H1 (cell line): ENCODE data around the gene MYO1G. TPM values are rescaled to one million over a fixed set of nuclear protein-coding genes. Genes with fewer than 3 reads are reported as not detected.

ENCODE experiments used
- CTCF ChIA-PET: fragments of 300-600 bp; sonication (Branson Sonifier 250); formaldehyde crosslinking; loops from one replicate; lab custom pipeline; 2021; ENCODE audit not compliant: partially characterized antibody; lab: Charles Lee
- POLR2A ChIA-PET: fragments of 300-600 bp; sonication (Branson Sonifier 250); formaldehyde crosslinking; loops from one replicate; lab custom pipeline; 2021; ENCODE audit warnings: inconsistent platforms; ENCODE audit not compliant: partially characterized antibody; lab: Charles Lee
- DNase-seq, 2 experiments: peaks; one replicate each; pipeline versions ENCODE4 v3.0.0 to v3.0.0-alpha.2; 2010 to 2022; ENCODE audit warnings: low spot score in 2 of 2, low read depth in 1 of 2, mixed read lengths in 1 of 2
- FAIRE-seq: peaks from 2 replicates; lab custom pipeline; 2011; peaks lifted over from hg19 to GRCh38; lab: Jason Lieb, UNC
- H2AFZ ChIP-seq: 2 replicates; pipeline ENCODE4 v1.8.1; 2012; ENCODE audit warnings: low read length, inconsistent platforms
- H2AK5ac ChIP-seq: 2 replicates; pipeline ENCODE4 v1.6.1; 2013; ENCODE audit warnings: low read depth, low read length
- H2BK120ac ChIP-seq: replicated peaks from 2 replicates; pipeline ENCODE3; 2013; ENCODE audit warnings: low read depth, low read length, inconsistent platforms
- H2BK12ac ChIP-seq: 2 replicates; pipeline ENCODE4 v1.6.1; 2013; ENCODE audit warnings: low read depth, low read length
- H2BK15ac ChIP-seq: 2 replicates; pipeline ENCODE4 v1.6.1; 2013; ENCODE audit warnings: low read length
- H2BK20ac ChIP-seq: 2 replicates; pipeline ENCODE4 v1.6.1; 2013; ENCODE audit warnings: low read length
- H2BK5ac ChIP-seq: 2 replicates; pipeline ENCODE4 v1.6.1; 2013; ENCODE audit warnings: low read depth, low read length
- H3K14ac ChIP-seq: 2 replicates; pipeline ENCODE4 v1.6.1; 2013; ENCODE audit warnings: inconsistent platforms; ENCODE audit not compliant: insufficient read length
- H3K18ac ChIP-seq: 2 replicates; pipeline ENCODE4 v1.6.1; 2013; ENCODE audit warnings: low read length; ENCODE audit errors: extremely low read depth
- H3K23ac ChIP-seq: 2 replicates; pipeline ENCODE4 v1.6.1; 2013; ENCODE audit warnings: inconsistent platforms; ENCODE audit not compliant: insufficient read length
- H3K23me2 ChIP-seq: 2 replicates; pipeline ENCODE4 v1.6.1; 2013; ENCODE audit warnings: low read depth, low read length
- H3K27ac ChIP-seq: 2 replicates; pipeline ENCODE4 v1.6.1; 2011; ENCODE audit warnings: low read depth, low read length, inconsistent platforms
- H3K27me3 ChIP-seq, 4 experiments: replicated peaks in 1 of 4; 1 replicate in 1 of 4; 2 replicates in 3 of 4; pipeline versions ENCODE4 v1.6.1 to v1.8.1; 2011 to 2013; ENCODE audit warnings: low read length in 3 of 4, mild to moderate bottlenecking in 3 of 4, inconsistent platforms in 2 of 4, mixed read lengths in 2 of 4, moderate library complexity in 1 of 4; ENCODE audit not compliant: control insufficient read depth in 3 of 4, insufficient read depth in 3 of 4; ENCODE audit errors: extremely low read depth in 1 of 4
- H3K36me3 ChIP-seq, 4 experiments: 2 replicates each; pipeline versions ENCODE4 v1.6.1 to v1.8.1; 2011 to 2013; ENCODE audit warnings: mild to moderate bottlenecking in 4 of 4, low read length in 3 of 4, moderate library complexity in 2 of 4, control low read depth in 1 of 4, inconsistent platforms in 1 of 4; ENCODE audit not compliant: insufficient read depth in 4 of 4, control insufficient read depth in 2 of 4
- H3K4ac ChIP-seq: replicated peaks from 2 replicates; pipeline ENCODE3; 2013; ENCODE audit warnings: low read length, low read depth, mixed read lengths, inconsistent platforms; ENCODE audit not compliant: insufficient read length
- H3K4me1 ChIP-seq, 4 experiments: replicated peaks in 1 of 4; 1 replicate in 1 of 4; 2 replicates in 3 of 4; pipeline versions ENCODE4 v1.6.1 to v1.8.1; 2011 to 2013; ENCODE audit warnings: low read length in 3 of 4, inconsistent platforms in 2 of 4, mixed read lengths in 1 of 4; ENCODE audit not compliant: insufficient read depth in 4 of 4, control insufficient read depth in 3 of 4
- H3K4me2 ChIP-seq, 2 experiments: 2 replicates each; pipeline versions ENCODE4 v1.6.1 to v1.8.1; 2011 to 2013; ENCODE audit warnings: low read depth in 2 of 2, low read length in 2 of 2, control low read depth in 1 of 2, inconsistent platforms in 1 of 2, mild to moderate bottlenecking in 1 of 2; ENCODE audit not compliant: insufficient read depth in 1 of 2
- H3K4me3 ChIP-seq, 4 experiments: fragments of 200-600, 300-600 bp in 1 of 4; sonication (generic), shearing (Covaris generic), sonication (Bioruptor Twin) in 1 of 4; 2 replicates each; pipeline versions ENCODE4 v1.5.1 to v1.8.1; 2011 to 2016; ENCODE audit warnings: low read length in 4 of 4, low read depth in 3 of 4, control low read depth in 2 of 4, inconsistent platforms in 2 of 4, mild to moderate bottlenecking in 2 of 4, mixed read lengths in 1 of 4, moderate library complexity in 1 of 4; ENCODE audit not compliant: insufficient read depth in 2 of 4; ENCODE audit errors: extremely low read depth in 1 of 4
- H3K56ac ChIP-seq: replicated peaks from 2 replicates; pipeline ENCODE3; 2013; ENCODE audit warnings: low read depth, mild to moderate bottlenecking, mixed read lengths, low read length, inconsistent platforms; ENCODE audit not compliant: insufficient read length
- H3K79me1 ChIP-seq: 2 replicates; pipeline ENCODE4 v1.6.1; 2013; ENCODE audit warnings: low read depth, low read length, control low read depth
- H3K79me2 ChIP-seq, 2 experiments: 2 replicates each; pipeline versions ENCODE4 v1.6.1 to v1.8.1; 2012 to 2013; ENCODE audit warnings: low read length in 2 of 2, mild to moderate bottlenecking in 2 of 2, inconsistent platforms in 1 of 2; ENCODE audit not compliant: insufficient read depth in 2 of 2, control insufficient read depth in 1 of 2
- H3K9ac ChIP-seq, 4 experiments: replicated peaks in 1 of 4; 1 replicate in 1 of 4; 2 replicates in 3 of 4; pipeline versions ENCODE4 v1.6.1 to v1.8.1; 2011 to 2013; ENCODE audit warnings: low read depth in 3 of 4, low read length in 3 of 4, control low read depth in 2 of 4, mild to moderate bottlenecking in 2 of 4, moderate library complexity in 2 of 4, inconsistent platforms in 1 of 4; ENCODE audit errors: extremely low read depth in 1 of 4
- H3K9me3 ChIP-seq, 2 experiments: 2 replicates each; pipeline versions ENCODE4 v1.6.1 to v1.8.1; 2012 to 2013; ENCODE audit warnings: mild to moderate bottlenecking in 2 of 2, moderate library complexity in 2 of 2, control low read depth in 1 of 2, inconsistent platforms in 1 of 2, low read depth in 1 of 2, low read length in 1 of 2, mixed read lengths in 1 of 2; ENCODE audit not compliant: insufficient read depth in 2 of 2
- H4K20me1 ChIP-seq, 2 experiments: replicated peaks in 1 of 2; 2 replicates each; pipeline versions ENCODE3 to v1.8.1; 2011 to 2013; ENCODE audit warnings: inconsistent platforms in 2 of 2, low read length in 2 of 2, mild to moderate bottlenecking in 1 of 2; ENCODE audit not compliant: insufficient read depth in 2 of 2, control insufficient read depth in 1 of 2
- H4K5ac ChIP-seq: 2 replicates; pipeline ENCODE4 v1.6.1; 2013; ENCODE audit warnings: low read length, low read depth, mixed read lengths, inconsistent platforms; ENCODE audit not compliant: insufficient read length
- H4K8ac ChIP-seq: 2 replicates; pipeline ENCODE4 v1.8.0; 2013; ENCODE audit warnings: mild to moderate bottlenecking, moderate library complexity, low read length, inconsistent platforms; ENCODE audit not compliant: insufficient read depth; ENCODE audit errors: extremely low read depth
- H4K91ac ChIP-seq: replicated peaks from 2 replicates; pipeline ENCODE3; 2013; ENCODE audit warnings: low read length, mixed read lengths, inconsistent platforms; ENCODE audit not compliant: insufficient read length
- BACH1 ChIP-seq: IDR thresholded peaks from 2 replicates; pipeline ENCODE4 v1.6.1; 2012; ENCODE audit warnings: low read length, improper control_type of control experiment
- CTBP2 ChIP-seq: IDR thresholded peaks from 2 replicates; pipeline ENCODE4 v1.7.0; 2011; ENCODE audit warnings: borderline replicate concordance, mild to moderate bottlenecking, moderate library complexity, mixed read lengths, low read length; ENCODE audit not compliant: insufficient read depth, insufficient read length
- NRF1 ChIP-seq: IDR thresholded peaks from 2 replicates; pipeline ENCODE4 v1.6.1; 2011; ENCODE audit warnings: mild to moderate bottlenecking, low read depth, low read length, improper control_type of control experiment
- PHF8 ChIP-seq: fragments of 200-600 bp; sonication (generic); conservative IDR thresholded peaks from 2 replicates; pipeline ENCODE4 v1.7.1; 2012; ENCODE audit warnings: low read depth, mild to moderate bottlenecking, inconsistent platforms, low read length, moderate library complexity
- POLR2AphosphoS5 ChIP-seq: IDR thresholded peaks from 2 replicates; pipeline ENCODE4 v1.6.1; 2011; ENCODE audit warnings: low read depth, low read length
- TBP ChIP-seq: IDR thresholded peaks from 2 replicates; pipeline ENCODE4 v1.6.1; 2011; ENCODE audit warnings: low read depth, low read length, improper control_type of control experiment
- WGBS, 2 experiments: shearing (Covaris generic) in 1 of 2; methylation state at CpG; one replicate each; pipeline versions ENCODE4 v1.1.6 to v1.1.7; 2013 to 2015; ENCODE audit warnings: low lambda C conversion rate in 2 of 2, mixed read lengths in 2 of 2, inconsistent platforms in 1 of 2, low coverage in 1 of 2, missing lambda C conversion rate in 1 of 2; ENCODE audit not compliant: insufficient replicate concordance in 2 of 2, insufficient coverage in 1 of 2, insufficient read length in 1 of 2; ENCODE audit errors: extremely low coverage in 1 of 2, missing lambda C conversion rate in 1 of 2; 5-methylcytosine and 5-hydroxymethylcytosine counted together
- polyA plus RNA-seq, 7 experiments: library from polyadenylated mRNA; depleted of rRNA in 3 of 7; stranded (reverse) in 5 of 7; unstranded in 2 of 7; fragments of >200 nt in 5 of 7; fragments of 200-250 nt in 2 of 7; gene quantifications; 1 replicate in 5 of 7; 2 replicates in 1 of 7; 4 replicates in 1 of 7; pipeline versions ENCODE4 v1.2.1 to v1.2.3, GENCODE V29; 2011 to 2013; ENCODE audit warnings: missing spikeins in 2 of 7, mixed read lengths in 2 of 7
- total RNA-seq: library from RNA; stranded (reverse); fragmentation: NEBNext Ultra II Directional; extraction: Animal tissue kit (Norgen Biotek cat#: 25700); gene quantifications from 2 replicates; pipeline ENCODE4 v1.2.1, GENCODE V29; 2021

The MYO1G gene
- total and polyA plus RNA-seq, 2 of the 8 experiments (the other 6 are each of a cell fraction or from before 2014, with no cell fraction given), result 0.08 to 0.19 TPM

DNA sequence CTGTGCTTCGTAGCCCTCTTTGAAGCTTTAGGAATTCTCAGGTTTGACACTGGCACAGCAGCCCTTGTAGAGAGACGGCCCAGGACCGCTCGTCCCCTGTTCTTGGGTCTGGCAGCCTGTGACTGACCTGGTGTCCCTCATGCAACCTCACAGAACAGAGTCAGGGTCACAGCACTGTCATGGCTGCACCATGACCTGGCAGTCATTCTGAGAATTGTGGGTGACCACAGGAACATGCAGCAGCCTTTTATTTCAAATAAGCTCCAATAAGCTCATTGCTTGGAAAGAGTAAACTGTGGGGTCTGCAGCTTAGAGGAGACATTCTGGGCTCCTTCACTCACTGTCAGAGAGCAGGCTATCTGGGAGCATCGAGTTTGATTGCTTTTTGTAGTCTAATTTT is 42.5 kb downstream of the MYO1G start:
- no peaks in the 10 kb centered on the region for H3K36me3 ChIP-seq
- POLR2A ChIA-PET, result interaction anchor here (0.6 kb wide), 1 partner anchor 87 kb away, joined by 3 read pairs; no protein-coding TSS in a partner anchor
- TF ChIP-seq PHF8, result no peak
- TF ChIP-seq TBP, result no peak
- TF ChIP-seq BACH1, result no peak
- no peak for TF ChIP-seq POLR2AphosphoS5
- no peak for TF ChIP-seq NRF1
- no peak for TF ChIP-seq CTBP2
- TF ChIP-seq, all 59 proteins: peak for 0

More for the DNA sequence above, 42.5 kb downstream of the MYO1G start:
- Histone ChIP-seq H3K27ac (no peak overlapping the region), H2BK12ac (no peak overlapping the region), H3K14ac (no peak overlapping the region), H4K91ac (no peak overlapping the region), H3K23me2 (no peaks in the 10 kb centered on the region), H3K4me3 (no peak overlapping the region), H3K27me3 (no peaks in the 10 kb centered on the region), H3K79me1 (no peaks in the 10 kb centered on the region), H4K8ac (no peak overlapping the region; the same call in 1 of the 2 replicates), H3K4me2 (no peak overlapping the region), H3K9ac (no peak overlapping the region), H2AK5ac (no peak overlapping the region), H3K4ac (no peak overlapping the region), H3K23ac (no peak overlapping the region), H2BK15ac (no peak overlapping the region), H2BK20ac (no peak overlapping the region), H2BK5ac (no peak overlapping the region), H3K4me1 (no peaks in the 10 kb centered on the region), H3K18ac (no peak overlapping the region), H3K9me3 (no peaks in the 10 kb centered on the region), H3K56ac (no peak overlapping the region), H3K79me2 (no peaks in the 10 kb centered on the region), H4K5ac (no peak overlapping the region), H2BK120ac (no peak overlapping the region), H4K20me1 (no peaks in the 10 kb centered on the region), H2AFZ (no peak overlapping the region)
- CTCF ChIA-PET, result interaction anchor here (0.6 to 1.5 kb wide), 2 partner anchors 14 to 319 kb away, joined by 3 to 9 read pairs; no protein-coding TSS in a partner anchor
- FAIRE-seq (no peak), DNase-seq (no peak)
- 80% methylated on average over 5 of the region's 5 CpGs; no CpG with 5 or more reads in 1 of the 2 experiments for WGBS, 2 experiments
